ENCODE data around the gene OSBPL1A. TPM values are rescaled to one million over a fixed set of nuclear protein-coding genes. Genes with fewer than 3 reads are reported as not detected.

OSBPL1A gene
- total and polyA plus RNA-seq, 10 of the 15 experiments (the other 5 are each of a cell fraction or from before 2014, with no cell fraction given): 0.02 to 0.83 (median 0.11) TPM; not detected in 6

- H3K79me2 ChIP-seq (ENCODE audit: control insufficient read depth, insufficient read depth, low read length): no peaks in the 10 kb centered on the region
- no peaks in the 10 kb centered on the region for H4K20me1 ChIP-seq (ENCODE audit: control insufficient read depth, insufficient read depth)
- H3K36me3 ChIP-seq (ENCODE audit: control insufficient read depth in 2 of 2, insufficient read depth in 2 of 2, low read length in 1 of 2): no peaks in the 10 kb centered on the region
- H3K4me2 ChIP-seq (ENCODE audit: control insufficient read depth, insufficient read depth): no peak overlapping the region
- ChIA-PET SMC1A (ENCODE audit: uncharacterized antibody, unreplicated experiment) (no interaction called here), POLR2A (no interaction called here), CTCF (no interaction called here), RAD21 (ENCODE audit: unreplicated experiment) (no interaction called here)
- DNase-seq (ENCODE audit: low read depth, low spot score) (no peak), FAIRE-seq (no peak), ATAC-seq (no peak)
- H3K4me3 ChIP-seq: no peak overlapping the region
- no peak overlapping the region for H2AFZ ChIP-seq (ENCODE audit: control insufficient read depth, low read depth, low read length)
- no peak overlapping the region for H3K27ac ChIP-seq (ENCODE audit: control insufficient read depth, insufficient read depth)
- H3K27me3 ChIP-seq (replicated peaks in 1 of 2; ENCODE audit: control insufficient read depth in 2 of 2, insufficient read depth in 2 of 2, low read length in 1 of 2): no peaks in the 10 kb centered on the region
- whole genome bisulfite sequencing (ENCODE audit: insufficient coverage, insufficient replicate concordance, low lambda C conversion rate, missing lambda C conversion rate): 64% methylated on average over 5 of the region's 5 CpGs
- intact Hi-C loops (cut with micrococcal nuclease; ENCODE audit: unreplicated experiment) (no loop called here), in situ Hi-C loops (cut with MboI) (no loop called here)
- no peaks in the 10 kb centered on the region for H3K9me3 ChIP-seq (replicated peaks; ENCODE audit: control insufficient read depth, insufficient read depth, low read length)
- no peak overlapping the region for H3K9ac ChIP-seq (ENCODE audit: control insufficient read depth, insufficient read depth, low read length)
- TF ChIP-seq ZNF384 (IDR thresholded peaks at IDR 0.05; ENCODE audit: borderline replicate concordance, low read depth, low read length): no peak
- no peak for TF ChIP-seq LARP7 (IDR thresholded peaks at IDR 0.05)
- TF ChIP-seq CHD4 (IDR thresholded peaks at IDR 0.05): no peak
- TF ChIP-seq ZBED1 (IDR thresholded peaks at IDR 0.05; ENCODE audit: borderline replicate concordance): no peak
- no peak for TF ChIP-seq SP1 (IDR thresholded peaks at IDR 0.05; ENCODE audit: low read depth, low read length)
- TF ChIP-seq ZSCAN29 (IDR thresholded peaks at IDR 0.05): no peak
- TF ChIP-seq SIN3A (IDR thresholded peaks at IDR 0.05; ENCODE audit: low read depth, low read length): no peak
- TF ChIP-seq BCL3 (IDR thresholded peaks at IDR 0.05; ENCODE audit: borderline replicate concordance, insufficient read depth, low read depth, low read length, poor library complexity, severe bottlenecking): no peak
- no peak for TF ChIP-seq SMC3 (IDR thresholded peaks at IDR 0.05; ENCODE audit: borderline replicate concordance, low read length)
- TF ChIP-seq RUNX3 (IDR thresholded peaks at IDR 0.05; ENCODE audit: low read length): no peak
- TF ChIP-seq BHLHE40 (IDR thresholded peaks at IDR 0.05; ENCODE audit: borderline replicate concordance in 1 of 2, low read depth in 2 of 2, low read length in 1 of 2): no peak
- no peak for TF ChIP-seq NR2F1 (conservative IDR thresholded peaks at IDR 0.05)
- no peak for TF ChIP-seq TCF12 (IDR thresholded peaks at IDR 0.05; ENCODE audit: low read depth, low read length)
- TF ChIP-seq ZNF592 (IDR thresholded peaks at IDR 0.05): no peak
- TF ChIP-seq CEBPB (IDR thresholded peaks at IDR 0.05; ENCODE audit: borderline replicate concordance in 1 of 2, low read depth in 2 of 2, low read length in 2 of 2): no peak
- TF ChIP-seq TAF1 (IDR thresholded peaks at IDR 0.05; ENCODE audit: borderline replicate concordance, low read depth, low read length): no peak
- no peaks in the 10 kb centered on the region for H3K4me1 ChIP-seq (ENCODE audit: control insufficient read depth, insufficient read depth, low read length)
- no TSS peak for BruUV-seq (replicated peaks)
Measured at GRCh38 chr18:24372279-24372872, 25.2 kb downstream of the OSBPL1A start.
